H1 (cell line): ENCODE measurements around the gene ITPKB. TPM values are rescaled to one million over a fixed set of nuclear protein-coding genes. Genes with fewer than 3 reads are reported as not detected.

Experiments used
- SIX5 ChIP-seq: IDR thresholded peaks from 2 replicates; pipeline ENCODE4 v1.6.1; 2011; ENCODE audit warnings: mild to moderate bottlenecking, low read depth, low read length
- polyA plus RNA-seq, 7 experiments: library from polyadenylated mRNA; depleted of rRNA in 3 of 7; stranded (reverse) in 5 of 7; unstranded in 2 of 7; fragments of >200 nt in 5 of 7; fragments of 200-250 nt in 2 of 7; gene quantifications; 1 replicate in 5 of 7; 2 replicates in 1 of 7; 4 replicates in 1 of 7; pipeline versions ENCODE4 v1.2.1 to v1.2.3, GENCODE V29; 2011 to 2013; ENCODE audit warnings: missing spikeins in 2 of 7, mixed read lengths in 2 of 7
- total RNA-seq: library from RNA; stranded (reverse); fragmentation: NEBNext Ultra II Directional; extraction: Animal tissue kit (Norgen Biotek cat#: 25700); gene quantifications from 2 replicates; pipeline ENCODE4 v1.2.1, GENCODE V29; 2021

ITPKB gene
- total and polyA plus RNA-seq, 2 of the 8 experiments (the other 6 are each of a cell fraction or from before 2014, with no cell fraction given), result 1.7 to 4.8 TPM

DNA sequence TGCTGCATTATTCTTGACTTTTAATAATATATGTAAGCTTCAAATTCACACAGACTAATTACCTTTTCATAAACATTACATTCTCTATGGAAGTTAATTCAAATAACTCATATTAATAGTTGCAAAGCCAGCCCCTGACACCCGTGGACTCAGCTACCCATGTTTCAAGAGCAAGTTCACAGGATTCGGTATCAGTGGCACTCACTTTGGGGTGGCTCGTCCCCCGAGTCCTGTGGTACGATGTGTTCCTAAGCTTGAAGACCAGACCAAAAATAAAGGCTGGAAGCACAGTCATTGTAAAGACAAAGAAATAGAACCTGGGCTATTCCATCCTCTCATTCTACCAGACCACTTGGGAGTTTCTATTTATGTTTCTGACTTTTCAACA is 70.9 kb downstream of the ITPKB start (continued):
- TF ChIP-seq SIX5, result no peak
